Activated naive CD8-positive, alpha-beta T cell treated with anti-CD3 and anti-CD28 coated beads for 36 hours (primary cell): ENCODE measurements around the gene BFSP2. TPM values are rescaled to one million over a fixed set of nuclear protein-coding genes. Genes with fewer than 3 reads are reported as not detected.

ENCODE experiments used
- DNase-seq: peaks from one replicate; pipeline ENCODE4 v3.0.0; 2021
- H3K27ac Mint-ChIP-seq: one replicate; pipeline ENCODE4 v1.8.0; 2022; ENCODE audit warnings: mild to moderate bottlenecking, moderate library complexity, mixed read lengths
- H3K27me3 Mint-ChIP-seq: one replicate; pipeline ENCODE4 v1.8.0; 2022; ENCODE audit warnings: mild to moderate bottlenecking, mixed read lengths
- H3K36me3 Mint-ChIP-seq: one replicate; pipeline ENCODE4 v1.8.0; 2021; ENCODE audit warnings: mild to moderate bottlenecking, mixed read lengths
- H3K4me1 Mint-ChIP-seq: one replicate; pipeline ENCODE4 v1.8.0; 2021; ENCODE audit warnings: mixed read lengths
- H3K4me3 Mint-ChIP-seq: one replicate; pipeline ENCODE4 v1.8.0; 2022; ENCODE audit warnings: mild to moderate bottlenecking, moderate library complexity, mixed read lengths
- H3K9me3 Mint-ChIP-seq: one replicate; pipeline ENCODE4 v1.8.0; 2022; ENCODE audit warnings: mixed read lengths
- total RNA-seq, 2 experiments: library from RNA; stranded (reverse); gene quantifications; one replicate each; pipeline ENCODE4 v1.2.3, GENCODE V29; 2021

Gene BFSP2
- total RNA-seq, 2 experiments from 2014 or later: not detected

- Mint-ChIP-seq H3K9me3 (no peaks in the 10 kb centered on the region), H3K4me1 (peaks cover 13% of the 10 kb centered on the region), H3K27ac (no peak overlapping the region), H3K27me3 (no peaks in the 10 kb centered on the region), H3K36me3 (no peaks in the 10 kb centered on the region), H3K4me3 (no peak overlapping the region)
- DNase-seq: no peak
Measured at GRCh38 chr3:133452641-133453319, 52.9 kb downstream of the BFSP2 start.

- H3K4me1 Mint-ChIP-seq: peaks cover 13% of the 10 kb centered on the region
- H3K27ac Mint-ChIP-seq: no peak overlapping the region
- H3K9me3 Mint-ChIP-seq: no peaks in the 10 kb centered on the region
- no peak for DNase-seq
- no peaks in the 10 kb centered on the region for H3K27me3 Mint-ChIP-seq
- H3K4me3 Mint-ChIP-seq: no peak overlapping the region
- no peaks in the 10 kb centered on the region for H3K36me3 Mint-ChIP-seq
Measured at GRCh38 chr3:133453383-133453782, 53.5 kb downstream of the BFSP2 start.

GRCh38 chr3:133455281-133455680 is 55.4 kb downstream of the BFSP2 start:
- no peak for DNase-seq
- no peak overlapping the region for H3K4me3 Mint-ChIP-seq
- no peaks in the 10 kb centered on the region for H3K27me3 Mint-ChIP-seq
- H3K9me3 Mint-ChIP-seq: no peaks in the 10 kb centered on the region
- H3K36me3 Mint-ChIP-seq: no peaks in the 10 kb centered on the region
- H3K4me1 Mint-ChIP-seq: peaks cover 2% of the 10 kb centered on the region
- H3K27ac Mint-ChIP-seq: no peak overlapping the region

GRCh38 chr3:133455960-133456359 is 56.1 kb downstream of the BFSP2 start:
- H3K4me3 Mint-ChIP-seq: no peak overlapping the region
- H3K36me3 Mint-ChIP-seq: no peaks in the 10 kb centered on the region
- H3K4me1 Mint-ChIP-seq: peaks cover 7% of the 10 kb centered on the region
- no peaks in the 10 kb centered on the region for H3K9me3 Mint-ChIP-seq
- no peaks in the 10 kb centered on the region for H3K27me3 Mint-ChIP-seq
- H3K27ac Mint-ChIP-seq: no peak overlapping the region
- DNase-seq: no peak

GRCh38 chr3:133457025-133457424 is 57.2 kb downstream of the BFSP2 start:
- no peaks in the 10 kb centered on the region for H3K36me3 Mint-ChIP-seq
- no peaks in the 10 kb centered on the region for H3K27me3 Mint-ChIP-seq
- no peak for DNase-seq
- H3K9me3 Mint-ChIP-seq: no peaks in the 10 kb centered on the region
- H3K4me3 Mint-ChIP-seq: no peak overlapping the region
- H3K27ac Mint-ChIP-seq: no peak overlapping the region
- H3K4me1 Mint-ChIP-seq: peaks cover 14% of the 10 kb centered on the region

- DNase-seq: no peak
- Mint-ChIP-seq H3K9me3 (no peaks in the 10 kb centered on the region), H3K27ac (no peak overlapping the region), H3K36me3 (no peaks in the 10 kb centered on the region), H3K4me3 (no peak overlapping the region), H3K4me1 (peaks cover 14% of the 10 kb centered on the region), H3K27me3 (no peaks in the 10 kb centered on the region)
Measured at GRCh38 chr3:133457465-133458067, 57.7 kb downstream of the BFSP2 start.

GRCh38 chr3:133459400-133459799 is 59.5 kb downstream of the BFSP2 start:
- H3K9me3 Mint-ChIP-seq: no peaks in the 10 kb centered on the region
- H3K4me1 Mint-ChIP-seq: peaks cover 18% of the 10 kb centered on the region
- H3K27me3 Mint-ChIP-seq: no peaks in the 10 kb centered on the region
- no peak overlapping the region for H3K27ac Mint-ChIP-seq
- no peak for DNase-seq
- H3K36me3 Mint-ChIP-seq: no peaks in the 10 kb centered on the region
- H3K4me3 Mint-ChIP-seq: no peak overlapping the region

- Mint-ChIP-seq H3K9me3 (no peaks in the 10 kb centered on the region), H3K27ac (no peak overlapping the region), H3K4me3 (no peak overlapping the region), H3K27me3 (no peaks in the 10 kb centered on the region), H3K36me3 (no peaks in the 10 kb centered on the region), H3K4me1 (peaks cover 22% of the 10 kb centered on the region)
- no peak for DNase-seq
Measured at GRCh38 chr3:133460809-133461208, 61.0 kb downstream of the BFSP2 start.

- Mint-ChIP-seq H3K4me1 (peaks cover 22% of the 10 kb centered on the region), H3K9me3 (no peaks in the 10 kb centered on the region), H3K27ac (no peak overlapping the region), H3K36me3 (no peaks in the 10 kb centered on the region), H3K4me3 (no peak overlapping the region), H3K27me3 (no peaks in the 10 kb centered on the region)
- no peak for DNase-seq
Measured at GRCh38 chr3:133461291-133461690, 61.4 kb downstream of the BFSP2 start.

GRCh38 chr3:133463347-133463860 is 63.5 kb downstream of the BFSP2 start:
- Mint-ChIP-seq H3K4me3 (no peak overlapping the region), H3K9me3 (no peaks in the 10 kb centered on the region), H3K27ac (no peak overlapping the region), H3K4me1 (peaks cover 32% of the 10 kb centered on the region), H3K27me3 (no peaks in the 10 kb centered on the region), H3K36me3 (no peaks in the 10 kb centered on the region)
- DNase-seq: no peak

- H3K4me3 Mint-ChIP-seq: no peak overlapping the region
- H3K9me3 Mint-ChIP-seq: no peaks in the 10 kb centered on the region
- no peak overlapping the region for H3K27ac Mint-ChIP-seq
- no peak for DNase-seq
- peaks cover 32% of the 10 kb centered on the region for H3K4me1 Mint-ChIP-seq
- H3K36me3 Mint-ChIP-seq: no peaks in the 10 kb centered on the region
- no peaks in the 10 kb centered on the region for H3K27me3 Mint-ChIP-seq
Measured at GRCh38 chr3:133464573-133464972, 64.7 kb downstream of the BFSP2 start.

GRCh38 chr3:133466531-133467386 is 66.9 kb downstream of the BFSP2 start:
- no peak for DNase-seq
- Mint-ChIP-seq H3K4me1 (peaks cover 19% of the 10 kb centered on the region), H3K27ac (no peak overlapping the region), H3K36me3 (peaks cover 3% of the 10 kb centered on the region), H3K27me3 (no peaks in the 10 kb centered on the region), H3K4me3 (no peak overlapping the region), H3K9me3 (no peaks in the 10 kb centered on the region)

- Mint-ChIP-seq H3K4me1 (peaks cover 18% of the 10 kb centered on the region), H3K9me3 (no peaks in the 10 kb centered on the region), H3K36me3 (peaks cover 3% of the 10 kb centered on the region), H3K27me3 (no peaks in the 10 kb centered on the region), H3K27ac (no peak overlapping the region), H3K4me3 (no peak overlapping the region)
- no peak for DNase-seq
Measured at GRCh38 chr3:133467780-133468179, 67.9 kb downstream of the BFSP2 start.

GRCh38 chr3:133468251-133468721 is 68.4 kb downstream of the BFSP2 start:
- H3K4me3 Mint-ChIP-seq: no peak overlapping the region
- H3K4me1 Mint-ChIP-seq: peaks cover 17% of the 10 kb centered on the region
- peaks cover 3% of the 10 kb centered on the region for H3K36me3 Mint-ChIP-seq

GRCh38 chr3:133469140-133469731 is 69.4 kb downstream of the BFSP2 start:
- no peaks in the 10 kb centered on the region for H3K27me3 Mint-ChIP-seq
- H3K27ac Mint-ChIP-seq: no peak overlapping the region
- no peak for DNase-seq
- H3K36me3 Mint-ChIP-seq: peaks cover 3% of the 10 kb centered on the region
- no peak overlapping the region for H3K4me3 Mint-ChIP-seq
- H3K4me1 Mint-ChIP-seq: peaks cover 19% of the 10 kb centered on the region
- no peaks in the 10 kb centered on the region for H3K9me3 Mint-ChIP-seq

More at GRCh38 chr3:133468251-133468721, 68.4 kb downstream of the BFSP2 start:
- DNase-seq: no peak
- Mint-ChIP-seq H3K27me3 (no peaks in the 10 kb centered on the region), H3K9me3 (no peaks in the 10 kb centered on the region), H3K27ac (no peak overlapping the region)
